Measurements from ENCODE around the gene LTB4R.

DNA sequence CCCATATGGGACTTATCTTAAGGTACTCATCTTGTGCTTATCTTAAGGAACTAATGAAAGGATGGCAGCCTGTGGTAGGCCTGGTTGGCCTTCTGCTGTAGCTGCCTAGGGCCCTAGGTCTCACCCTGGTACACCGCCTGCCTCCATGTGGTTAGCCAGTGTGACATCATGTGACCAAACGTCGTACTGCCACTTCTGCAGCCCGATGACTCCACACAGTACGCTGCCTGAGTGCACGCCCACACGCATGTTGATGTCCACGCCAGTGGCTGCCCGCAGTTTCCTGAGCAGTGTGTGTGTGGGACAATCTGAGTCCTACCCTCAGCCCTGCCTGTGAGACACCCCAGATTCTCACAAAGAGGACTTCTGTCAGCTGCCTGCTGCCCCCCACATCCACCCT lies 18.4 kb downstream of the LTB4R start:
- TF ChIP-seq ZFP3 (CRISPR knock-in tag; IDR thresholded peaks at IDR 0.05) (no peak), ZNF70 (CRISPR knock-in tag; IDR thresholded peaks at IDR 0.05) (no peak), PATZ1 (CRISPR knock-in tag; IDR thresholded peaks at IDR 0.05; ENCODE audit: borderline replicate concordance) (no peak), ZNF8 (CRISPR knock-in tag; IDR thresholded peaks at IDR 0.05) (no peak), RARB (CRISPR knock-in tag; IDR thresholded peaks at IDR 0.05) (no peak)
- TF ChIP-seq, protein P1, sequence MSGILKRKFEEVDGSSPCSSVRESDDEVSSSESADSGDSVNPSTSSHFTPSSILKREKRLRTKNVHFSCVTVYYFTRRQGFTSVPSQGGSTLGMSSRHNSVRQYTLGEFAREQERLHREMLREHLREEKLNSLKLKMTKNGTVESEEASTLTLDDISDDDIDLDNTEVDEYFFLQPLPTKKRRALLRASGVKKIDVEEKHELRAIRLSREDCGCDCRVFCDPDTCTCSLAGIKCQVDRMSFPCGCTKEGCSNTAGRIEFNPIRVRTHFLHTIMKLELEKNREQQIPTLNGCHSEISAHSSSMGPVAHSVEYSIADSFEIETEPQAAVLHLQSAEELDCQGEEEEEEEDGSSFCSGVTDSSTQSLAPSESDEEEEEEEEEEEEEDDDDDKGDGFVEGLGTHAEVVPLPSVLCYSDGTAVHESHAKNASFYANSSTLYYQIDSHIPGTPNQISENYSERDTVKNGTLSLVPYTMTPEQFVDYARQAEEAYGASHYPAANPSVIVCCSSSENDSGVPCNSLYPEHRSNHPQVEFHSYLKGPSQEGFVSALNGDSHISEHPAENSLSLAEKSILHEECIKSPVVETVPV (CRISPR knock-in tag; IDR thresholded peaks at IDR 0.05), result no peak

All from SK-N-SH treated with all-trans-retinoic acid at 6 μM for 48 hours (cell line).